GM23248 (cell line): Measurements from ENCODE around the gene SALL2. TPM values are rescaled to one million over a fixed set of nuclear protein-coding genes. Genes with fewer than 3 reads are reported as not detected.

Experiments used
- DNase-seq: peaks from one replicate; pipeline ENCODE4 v3.0.0-alpha.2; 2015
- H2AFZ ChIP-seq: fragments of 200-600 bp; sonication (generic); 2 replicates; pipeline ENCODE4 v1.6.1; 2016; ENCODE audit warnings: antibody characterized with exemption
- H3F3A ChIP-seq: fragments of 200-600 bp; sonication (generic); 2 replicates; pipeline ENCODE4 v1.6.1; 2016; ENCODE audit warnings: mild to moderate bottlenecking, antibody characterized with exemption, mixed run types; ENCODE audit not compliant: insufficient read depth
- H3K27ac ChIP-seq: fragments of 200-600 bp; sonication (generic); 2 replicates; pipeline ENCODE4 v1.5.1; 2016; ENCODE audit warnings: mild to moderate bottlenecking
- H3K27me3 ChIP-seq: fragments of 200-600 bp; sonication (generic); replicated peaks from 2 replicates; pipeline ENCODE4 v1.6.1; 2016; ENCODE audit warnings: mild to moderate bottlenecking; ENCODE audit not compliant: insufficient read depth
- H3K36me3 ChIP-seq: fragments of 200-600 bp; sonication (generic); 2 replicates; pipeline ENCODE4 v1.6.1; 2016; ENCODE audit warnings: low read depth, mild to moderate bottlenecking
- H3K4me1 ChIP-seq: fragments of 200-600 bp; sonication (generic); 2 replicates; pipeline ENCODE4 v1.6.1; 2016; ENCODE audit warnings: mild to moderate bottlenecking; ENCODE audit not compliant: insufficient read depth
- H3K4me2 ChIP-seq: fragments of 200-600 bp; sonication (generic); one replicate; pipeline ENCODE4 v1.6.1; 2016; ENCODE audit warnings: mild to moderate bottlenecking; ENCODE audit not compliant: unreplicated experiment
- H3K4me3 ChIP-seq: fragments of 200-600 bp; sonication (generic); 2 replicates; pipeline ENCODE4 v1.5.1; 2016; ENCODE audit warnings: mild to moderate bottlenecking
- H3K79me2 ChIP-seq: fragments of 200-600 bp; sonication (generic); 2 replicates; pipeline ENCODE4 v1.6.1; 2016; ENCODE audit warnings: mild to moderate bottlenecking; ENCODE audit not compliant: insufficient read depth
- H3K9ac ChIP-seq: fragments of 200-600 bp; sonication (generic); 2 replicates; pipeline ENCODE4 v1.6.1; 2016; ENCODE audit warnings: mild to moderate bottlenecking
- H3K9me2 ChIP-seq: fragments of 200-600 bp; sonication (generic); 2 replicates; pipeline ENCODE4 v1.6.1; 2016; ENCODE audit warnings: mixed run types, mild to moderate bottlenecking, moderate library complexity; ENCODE audit not compliant: insufficient read depth
- H3K9me3 ChIP-seq: fragments of 200-600 bp; sonication (generic); one replicate; pipeline ENCODE4 v1.6.1; 2017; ENCODE audit warnings: low read depth
- H4K20me1 ChIP-seq: fragments of 200-600 bp; sonication (generic); 2 replicates; pipeline ENCODE4 v1.6.0; 2016; ENCODE audit not compliant: insufficient read depth
- EZH2 ChIP-seq: fragments of 200-600 bp; sonication (generic); IDR thresholded peaks from 2 replicates; pipeline ENCODE4 v1.6.1; 2018; ENCODE audit warnings: antibody characterized with exemption, mild to moderate bottlenecking; ENCODE audit not compliant: insufficient read depth, poor library complexity, severe bottlenecking
- EZH2phosphoT487 ChIP-seq: fragments of 200-600 bp; sonication (generic); IDR thresholded peaks from 2 replicates; pipeline ENCODE4 v1.6.1; 2018; ENCODE audit warnings: antibody characterized with exemption, moderate library complexity, mild to moderate bottlenecking, low read depth; ENCODE audit not compliant: insufficient read depth
- WGBS, 2 experiments: methylation state at CpG; one replicate each; pipeline ENCODE4 v1.1.6; 2015 to 2017; ENCODE audit warnings: low lambda C conversion rate in 2 of 2, low coverage in 1 of 2; ENCODE audit errors: missing lambda C conversion rate in 2 of 2; 5-methylcytosine and 5-hydroxymethylcytosine counted together
- in situ Hi-C: fragments of 300-500 bp; cut with MboI; formaldehyde crosslinking; loops from 2 replicates; pipeline ENCODE4 v1.15.0; 2020
- polyA plus RNA-seq: library from polyadenylated mRNA; unstranded; fragments of >200 nt; fragmentation: Nextera tagmentation; extraction: Ambion mirVana; gene quantifications from 2 replicates; pipeline ENCODE4 v1.2.1, GENCODE V29; 2016
- total RNA-seq: library from RNA; depleted of rRNA; stranded (reverse); fragments of >200 nt; shearing (Covaris generic); gene quantifications from 2 replicates; pipeline ENCODE4 v1.2.3, GENCODE V29; 2014

SALL2 gene
- total and polyA plus RNA-seq, 2 experiments from 2014 or later, result 0.69 to 2.7 TPM

- Histone ChIP-seq H3K27me3 (no peaks in the 10 kb centered on the region), H3K9ac (no peak overlapping the region), H3K4me1 (peaks cover 14% of the 10 kb centered on the region), H4K20me1 (no peaks in the 10 kb centered on the region), H3K27ac (peak overlapping the region; percentile 41; the same call in 1 of the 2 replicates), H3K4me2 (no peak overlapping the region), H3K36me3 (no peaks in the 10 kb centered on the region), H3K9me3 (no peaks in the 10 kb centered on the region), H2AFZ (no peak overlapping the region), H3K79me2 (no peaks in the 10 kb centered on the region), H3K4me3 (no peak overlapping the region), H3F3A (peaks cover 15% of the 10 kb centered on the region), H3K9me2 (no peaks in the 10 kb centered on the region)
- in situ Hi-C loops, result no loop called here
- TF ChIP-seq EZH2phosphoT487 (no peak), EZH2 (no peak)
- DNase-seq, result peak; percentile 83
- 15 to 20% methylated on average over 2 of the region's 2 CpGs for WGBS, 2 experiments
Measured at GRCh38 chr14:21521501-21521900, 4.6 kb downstream of the SALL2 start.

- no peaks in the 10 kb centered on the region for H3K9me3 ChIP-seq
- TF ChIP-seq EZH2 (no peak), EZH2phosphoT487 (no peak)
- WGBS, 2 experiments, result 56 to 60% methylated on average over 1 of the region's 1 CpG
- no peak overlapping the region for H2AFZ ChIP-seq
- H3K79me2 ChIP-seq, result no peaks in the 10 kb centered on the region
- no peaks in the 10 kb centered on the region for H3K36me3 ChIP-seq
- no peaks in the 10 kb centered on the region for H3K9me2 ChIP-seq
- peaks cover 14% of the 10 kb centered on the region for H3K4me1 ChIP-seq
- peaks cover 15% of the 10 kb centered on the region for H3F3A ChIP-seq
- H3K4me2 ChIP-seq, result no peak overlapping the region
- DNase-seq, result no peak
- in situ Hi-C loops, result no loop called here
- H3K4me3 ChIP-seq, result no peak overlapping the region
- H3K27ac ChIP-seq, result no peak overlapping the region
- no peaks in the 10 kb centered on the region for H4K20me1 ChIP-seq
- H3K27me3 ChIP-seq, result no peaks in the 10 kb centered on the region
- H3K9ac ChIP-seq, result no peak overlapping the region
Measured at GRCh38 chr14:21520767-21521166, 5.4 kb downstream of the SALL2 start.

GRCh38 chr14:21518725-21519124 is 7.4 kb downstream of the SALL2 start:
- Histone ChIP-seq H3F3A (peaks cover 15% of the 10 kb centered on the region), H3K27me3 (no peaks in the 10 kb centered on the region), H3K27ac (no peak overlapping the region), H3K4me3 (no peak overlapping the region), H3K36me3 (no peaks in the 10 kb centered on the region), H3K79me2 (no peaks in the 10 kb centered on the region), H3K9me2 (no peaks in the 10 kb centered on the region), H3K9ac (no peak overlapping the region), H2AFZ (no peak overlapping the region), H4K20me1 (no peaks in the 10 kb centered on the region), H3K4me2 (no peak overlapping the region), H3K4me1 (peaks cover 14% of the 10 kb centered on the region), H3K9me3 (no peaks in the 10 kb centered on the region)
- TF ChIP-seq EZH2phosphoT487 (no peak), EZH2 (no peak)
- 56 to 63% methylated on average over 2 of the region's 2 CpGs for WGBS, 2 experiments
- no peak for DNase-seq
- in situ Hi-C loops, result no loop called here

GRCh38 chr14:21514341-21514740 is 11.8 kb downstream of the SALL2 start:
- Histone ChIP-seq H3K4me1 (peaks cover 5% of the 10 kb centered on the region), H4K20me1 (no peaks in the 10 kb centered on the region), H3K27me3 (no peaks in the 10 kb centered on the region), H2AFZ (peak overlapping the region; percentile 46), H3K9ac (no peak overlapping the region), H3K36me3 (no peaks in the 10 kb centered on the region), H3K9me3 (no peaks in the 10 kb centered on the region), H3K79me2 (peaks cover 17% of the 10 kb centered on the region), H3K4me2 (no peak overlapping the region), H3F3A (0 out of 2 replicates have a peak, but pooled peaks cover 4% of the 10 kb centered on the region), H3K9me2 (no peaks in the 10 kb centered on the region), H3K27ac (no peak overlapping the region), H3K4me3 (no peak overlapping the region)
- no peak for DNase-seq
- WGBS, 2 experiments, result 87 to 94% methylated on average over 1 of the region's 1 CpG
- TF ChIP-seq EZH2phosphoT487 (no peak), EZH2 (no peak)
- in situ Hi-C loops, result no loop called here
